CD1c-positive myeloid dendritic cell (primary cell): Measurements from ENCODE around the gene EARS2.
"Not testable (repeated sequence)": the region's sequence is repeated elsewhere in the genome, so short reads cannot be mapped to it uniquely, and the experiment has no call there.

Source experiments
- DNase-seq: peaks from one replicate; pipeline ENCODE4 v3.0.0-alpha.2; 2016; ENCODE audit errors: extremely low spot score

Gene EARS2

DNA sequence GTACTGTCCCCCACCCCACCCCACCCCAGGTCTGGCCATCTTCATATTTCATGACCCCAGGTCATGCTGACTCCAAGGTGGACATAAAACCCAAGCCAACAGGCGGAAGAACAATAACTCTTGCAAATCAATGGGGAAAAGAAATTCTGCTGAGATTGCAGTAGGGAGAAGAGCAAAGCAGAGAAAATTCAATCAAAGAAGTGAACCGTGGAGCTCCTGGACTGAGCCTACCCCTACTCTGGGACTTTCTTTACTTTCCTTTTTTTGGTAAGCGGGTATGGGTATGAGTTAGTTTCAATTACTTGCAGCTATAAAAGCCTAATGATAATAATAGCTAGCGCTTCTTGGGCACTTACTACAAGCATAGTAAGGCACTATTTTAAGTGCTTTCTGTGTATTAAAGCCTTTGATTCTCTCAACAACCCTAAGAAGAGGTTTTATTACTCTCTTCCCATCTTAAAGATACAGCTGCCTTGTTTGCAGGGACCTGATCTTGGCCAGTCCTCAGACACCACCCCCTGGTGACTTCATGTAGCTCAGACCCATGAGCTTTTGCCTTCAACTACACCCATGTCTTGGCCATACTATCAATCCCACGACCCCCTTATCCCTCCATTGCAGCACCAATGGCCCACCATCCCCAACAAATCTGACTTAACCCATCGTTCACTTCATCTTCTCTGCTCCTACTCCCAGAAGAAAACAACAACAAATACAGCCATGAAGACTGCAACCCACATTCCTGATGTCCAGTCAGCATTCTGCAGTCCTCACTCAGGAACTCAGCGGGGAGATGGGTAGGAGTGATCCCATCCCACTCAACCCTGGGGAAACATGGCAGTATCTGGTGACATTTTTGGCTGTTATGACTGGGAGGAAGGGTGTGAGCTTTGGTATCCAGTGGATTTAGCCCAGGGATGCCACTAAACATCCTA, 51.2 kb downstream of the EARS2 start:
- no peak for DNase-seq

GRCh38 chr16:23505180-23505665, 51.9 kb downstream of the EARS2 start:
- DNase-seq = no peak

GRCh38 chr16:23504453-23505179, 52.5 kb downstream of the EARS2 start:
- peak; percentile 92 for DNase-seq

GRCh38 chr16:23504076-23504452, 53.1 kb downstream of the EARS2 start:
- peak; percentile 32 for DNase-seq

GRCh38 chr16:23502466-23502865, 54.7 kb downstream of the EARS2 start:
- no peak for DNase-seq

GRCh38 chr16:23501291-23501690, 55.9 kb downstream of the EARS2 start:
- no peak for DNase-seq

DNA sequence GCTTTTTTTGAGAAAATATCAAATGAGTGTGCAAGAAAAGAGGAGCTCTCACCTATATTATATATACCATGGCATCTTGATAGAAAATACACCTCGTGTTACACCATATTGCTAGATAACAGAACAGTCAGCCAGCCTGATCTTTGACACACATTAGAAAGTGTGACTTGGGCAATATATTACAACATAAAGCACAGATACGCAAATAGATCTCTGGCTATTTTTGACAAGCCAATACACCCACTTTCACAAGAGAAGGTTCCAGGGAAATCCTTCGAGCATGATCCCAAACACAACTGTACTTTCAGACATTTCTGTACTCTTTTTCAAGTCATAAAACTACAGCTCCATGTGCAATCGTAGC, 56.3 kb downstream of the EARS2 start:
- DNase-seq = peak; percentile 65

- no peak for DNase-seq
These were observed 56.8 kb downstream of the EARS2 start for GRCh38 chr16:23500212-23500861.

- no peak for DNase-seq
These were observed 57.3 kb downstream of the EARS2 start for GRCh38 chr16:23499801-23500200.

DNA sequence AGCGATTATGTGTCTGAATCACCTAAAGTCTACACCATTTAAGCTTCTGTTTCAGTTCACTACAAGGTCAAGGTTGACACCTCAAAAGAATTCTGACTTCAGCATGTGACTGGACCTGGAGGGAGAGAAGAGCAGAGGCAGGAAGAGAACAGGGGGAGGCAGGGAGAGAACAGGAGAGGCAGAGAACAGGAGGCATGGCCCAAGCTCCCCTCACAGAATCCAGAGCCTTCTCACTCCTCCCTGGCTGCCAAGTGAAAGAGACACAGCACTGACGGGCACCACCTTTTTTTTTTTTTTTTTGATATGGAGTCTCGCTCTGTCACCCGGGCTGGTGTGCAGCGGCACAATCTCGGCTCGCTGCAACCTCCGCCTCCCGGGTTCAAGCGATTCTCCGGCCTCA, 58.3 kb downstream of the EARS2 start:
- DNase-seq = no peak

GRCh38 chr16:23497543-23497868, 59.6 kb downstream of the EARS2 start:
- no peak for DNase-seq

DNA sequence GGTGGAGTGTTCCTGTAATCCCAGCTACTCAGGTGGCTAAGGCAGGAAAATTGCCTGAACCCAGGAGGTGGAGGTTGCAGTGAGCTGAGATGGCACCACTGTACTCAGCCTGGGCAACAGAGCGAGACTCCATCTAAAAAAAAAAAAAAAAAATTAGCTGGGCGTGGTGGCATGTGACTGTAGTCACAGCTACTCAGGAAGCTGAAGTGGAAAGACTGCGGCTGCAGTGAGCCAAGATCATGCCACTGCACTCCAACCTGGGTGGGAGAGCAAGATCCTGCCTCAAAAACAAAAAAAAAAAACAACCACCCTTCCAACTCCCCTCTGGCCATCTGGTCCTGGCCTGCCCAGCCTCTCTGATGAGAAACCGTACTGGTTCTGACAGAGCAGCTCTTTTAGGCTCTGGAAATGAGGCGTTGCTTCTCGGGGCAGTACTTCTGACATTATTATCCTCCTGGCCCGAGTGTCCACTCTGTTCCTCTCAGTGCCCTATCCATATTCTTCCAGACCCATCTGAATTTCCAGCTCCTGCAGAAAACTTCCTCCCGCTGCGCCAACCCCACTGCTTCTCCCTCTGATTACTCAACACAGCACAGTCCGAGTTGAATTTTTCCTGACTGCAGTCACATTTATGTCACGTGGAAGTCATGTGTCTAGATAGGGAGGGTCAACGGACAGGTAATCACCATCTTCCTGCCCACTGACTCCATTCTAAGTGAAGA, 60.2 kb downstream of the EARS2 start:
- DNase-seq = peak; percentile 22

GRCh38 chr16:23495671-23496070, 61.5 kb downstream of the EARS2 start:
- DNase-seq = no peak

GRCh38 chr16:23494188-23494587, 63.0 kb downstream of the EARS2 start:
- DNase-seq = no peak

DNA sequence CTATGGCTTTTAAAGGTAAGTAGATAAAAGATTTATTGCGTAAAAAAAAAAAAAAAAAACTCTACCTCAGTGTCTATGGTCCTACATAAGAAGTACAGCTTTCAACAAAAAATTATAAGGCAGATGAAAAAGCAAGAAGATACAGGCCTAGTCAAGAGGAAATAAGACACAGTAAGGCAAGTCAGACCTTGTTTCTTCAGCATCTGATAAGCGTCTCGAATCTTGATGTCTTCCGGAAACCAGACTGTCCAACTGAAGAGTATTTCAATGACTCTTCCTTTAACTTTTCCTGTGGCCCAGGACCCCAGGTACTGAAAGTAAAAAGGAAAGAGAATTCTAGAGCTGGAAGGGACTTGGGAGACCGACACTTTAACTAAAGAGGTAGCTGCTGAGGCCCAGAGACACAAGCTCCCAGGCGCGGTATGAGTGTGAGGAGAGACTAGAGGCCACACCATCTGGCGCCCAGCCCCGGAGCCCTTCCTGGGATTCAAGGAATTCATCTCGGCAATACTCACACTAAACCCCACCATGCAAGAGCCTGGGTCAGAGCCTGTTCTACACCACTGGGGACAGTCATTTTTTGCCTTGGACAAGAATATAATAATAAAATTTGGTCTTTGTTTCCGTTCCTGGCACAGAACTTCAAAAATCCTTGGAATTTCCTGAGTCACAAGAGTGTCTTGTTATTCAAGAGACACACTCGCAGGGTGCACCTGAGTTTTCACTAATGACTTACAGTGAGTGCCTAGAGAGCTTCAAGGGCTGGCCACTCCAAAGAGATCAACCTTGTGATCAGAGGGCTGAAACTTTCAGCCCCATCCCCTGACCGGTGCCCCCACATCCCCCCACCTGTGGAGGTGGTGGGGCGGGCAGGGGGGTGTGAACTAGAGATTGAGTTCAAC, 65.4 kb downstream of the EARS2 start:
- no peak for DNase-seq

DNA sequence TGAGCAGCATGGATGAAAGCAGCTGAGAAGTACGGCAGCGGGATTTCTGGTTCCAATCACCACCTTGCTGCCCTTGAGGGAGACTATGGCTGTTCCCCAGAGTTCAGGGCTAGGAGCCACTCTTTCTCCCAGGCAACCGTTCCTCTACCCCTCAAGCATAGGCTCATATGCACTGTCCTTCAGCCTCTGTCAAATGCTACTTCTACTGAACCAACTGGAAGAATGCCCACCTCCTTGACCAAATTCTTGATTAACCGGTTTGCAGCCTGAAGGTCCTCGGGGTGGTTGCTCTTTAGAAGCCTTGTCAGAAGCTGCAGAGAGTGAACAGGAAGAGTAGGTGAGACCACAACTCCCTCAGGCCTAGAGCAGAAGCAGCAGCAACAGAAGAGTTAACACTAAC, 70.7 kb downstream of the EARS2 start:
- DNase-seq = no peak

DNA sequence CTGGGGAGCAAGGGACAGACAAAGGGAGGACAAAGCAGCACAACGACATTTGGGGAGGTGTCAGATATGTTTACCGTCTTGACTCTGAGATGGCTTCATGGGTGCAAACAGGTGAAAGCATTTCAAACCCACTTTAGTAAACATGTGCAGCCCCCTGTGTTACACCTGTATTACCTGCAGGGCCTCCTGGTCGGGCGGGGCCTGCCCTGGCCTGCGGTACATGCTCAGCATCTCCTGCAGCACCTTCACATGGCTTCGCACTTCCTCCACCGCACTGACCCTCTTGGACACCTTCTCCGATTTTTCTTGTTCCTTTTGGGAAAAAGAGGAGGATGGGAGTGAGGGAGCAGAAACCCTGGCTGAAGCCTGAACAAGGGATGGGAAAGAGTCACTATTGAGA, 71.3 kb downstream of the EARS2 start:
- no peak for DNase-seq

DNA sequence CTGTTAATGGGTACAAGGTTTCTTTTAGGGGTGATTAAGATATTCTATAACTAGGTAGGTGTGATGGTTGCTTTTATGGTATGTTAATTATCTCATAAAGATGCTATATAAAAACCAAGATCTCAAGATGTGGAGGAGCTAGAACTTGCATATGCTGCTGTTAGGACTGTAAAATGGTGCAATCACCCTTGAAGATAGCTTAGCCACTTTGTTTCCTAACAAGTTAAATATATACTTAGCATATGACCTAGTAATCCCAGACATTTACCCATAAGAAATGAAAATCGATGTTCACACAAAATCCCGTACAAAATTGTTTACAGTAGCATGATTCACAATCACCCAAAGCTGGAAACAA, 71.9 kb downstream of the EARS2 start:
- no peak for DNase-seq

GRCh38 chr16:23484510-23485256, 72.5 kb downstream of the EARS2 start:
- no peak for DNase-seq

GRCh38 chr16:23483492-23483891, 73.7 kb downstream of the EARS2 start:
- DNase-seq = not testable (repeated sequence)
